Liver (tissue), 9 donors: ENCODE measurements around the gene DTNA. TPM values are rescaled to one million over a fixed set of nuclear protein-coding genes. Genes with fewer than 3 reads are reported as not detected.

Experiments used
- DNase-seq: peaks from one replicate; pipeline ENCODE4 v3.0.0-alpha.2; 2017; ENCODE audit warnings: low spot score
- H3K27ac ChIP-seq, 2 donors: one replicate each; pipeline ENCODE4 v1.7.0; 2013; ENCODE audit warnings: inconsistent platforms in 2 of 2, low read length in 2 of 2, control low read depth in 1 of 2, low read depth in 1 of 2, mild to moderate bottlenecking in 1 of 2
- H3K27me3 ChIP-seq, 4 donors: one replicate each; pipeline versions ENCODE4 v1.6.1 to v1.7.0; 2013; ENCODE audit warnings: low read length in 3 of 4, inconsistent platforms in 1 of 4, mild to moderate bottlenecking in 1 of 4, moderate library complexity in 1 of 4; ENCODE audit not compliant: control insufficient read depth in 4 of 4, insufficient read depth in 4 of 4
- H3K36me3 ChIP-seq, 4 donors: one replicate each; pipeline versions ENCODE4 v1.6.1 to v1.7.0; 2013; ENCODE audit warnings: low read length in 3 of 4, mild to moderate bottlenecking in 3 of 4, low read depth in 1 of 4, moderate library complexity in 1 of 4; ENCODE audit not compliant: control insufficient read depth in 4 of 4, insufficient read depth in 3 of 4
- H3K4me1 ChIP-seq, 4 donors: one replicate each; pipeline versions ENCODE4 v1.6.1 to v1.7.0; 2013; ENCODE audit warnings: low read length in 3 of 4, mild to moderate bottlenecking in 3 of 4, moderate library complexity in 1 of 4; ENCODE audit not compliant: control insufficient read depth in 4 of 4, insufficient read depth in 4 of 4
- H3K4me3 ChIP-seq, 3 donors: one replicate each; pipeline versions ENCODE4 v1.6.1 to v1.7.0; 2013; ENCODE audit warnings: low read length in 3 of 3, control low read depth in 1 of 3, low read depth in 1 of 3, mild to moderate bottlenecking in 1 of 3
- H3K9ac ChIP-seq, 2 donors: one replicate each; pipeline ENCODE4 v1.7.0; 2013; ENCODE audit warnings: low read length in 2 of 2, mild to moderate bottlenecking in 2 of 2, moderate library complexity in 2 of 2, control low read depth in 1 of 2, low read depth in 1 of 2
- H3K9me3 ChIP-seq, 4 donors: one replicate each; pipeline versions ENCODE4 v1.6.1 to v1.7.0; 2013; ENCODE audit warnings: low read length in 3 of 4; ENCODE audit not compliant: control insufficient read depth in 4 of 4
- CTCF ChIP-seq: fragments of 150-350 bp; IDR thresholded peaks from 2 replicates; pipeline ENCODE4 v1.5.1; 2017; ENCODE audit warnings: improper control_type of control experiment, low read depth, low read length; ENCODE audit not compliant: missing input control
- EGR1 ChIP-seq, 2 donors: IDR thresholded peaks; 2 replicates each; pipeline ENCODE4 v1.6.1; 2016 to 2018; ENCODE audit warnings: antibody characterized with exemption in 2 of 2, low read depth in 2 of 2
- FOXA1 ChIP-seq: IDR thresholded peaks from 2 replicates; pipeline ENCODE4 v1.6.1; 2016; ENCODE audit warnings: antibody characterized with exemption
- HNF4A ChIP-seq, 2 donors: conservative IDR thresholded peaks; 2 replicates each; pipeline ENCODE4 v1.6.1; 2016; ENCODE audit warnings: antibody characterized with exemption in 2 of 2, mild to moderate bottlenecking in 2 of 2
- HNF4G ChIP-seq: IDR thresholded peaks from 2 replicates; pipeline ENCODE4 v1.6.1; 2016; ENCODE audit warnings: antibody characterized with exemption
- JUND ChIP-seq, 2 donors: IDR thresholded peaks; 2 replicates each; pipeline ENCODE4 v1.6.1; 2016; ENCODE audit warnings: antibody characterized with exemption in 2 of 2
- NR2F2 ChIP-seq: IDR thresholded peaks from 2 replicates; pipeline ENCODE4 v1.6.1; 2016; ENCODE audit warnings: antibody characterized with exemption
- SP1 ChIP-seq: IDR thresholded peaks from 2 replicates; pipeline ENCODE4 v1.6.1; 2018; ENCODE audit warnings: antibody characterized with exemption, mild to moderate bottlenecking
- TAF1 ChIP-seq: conservative IDR thresholded peaks from 2 replicates; pipeline ENCODE4 v1.6.1; 2016; ENCODE audit warnings: antibody characterized with exemption, mild to moderate bottlenecking
- YY1 ChIP-seq: IDR thresholded peaks from 2 replicates; pipeline ENCODE4 v1.6.1; 2016; ENCODE audit warnings: antibody characterized with exemption, mild to moderate bottlenecking
- WGBS: extraction: QIAGEN DNeasy Blood & Tissue Kit; methylation state at CpG from one replicate; pipeline ENCODE4 v1.1.7; 2013; 5-methylcytosine and 5-hydroxymethylcytosine counted together
- polyA plus RNA-seq, 2 donors: library from polyadenylated mRNA; stranded (reverse) in 1 of 2; unstranded in 1 of 2; fragments of 200-250 nt in 1 of 2; fragments of >200 nt in 1 of 2; fragmentation: Nextera tagmentation in 1 of 2; extraction: Ambion mirVana in 1 of 2; gene quantifications; one replicate each; pipeline versions ENCODE4 v1.2.1 to v1.2.3, GENCODE V29; 2013 to 2015
- total RNA-seq, 2 donors: library from RNA; depleted of rRNA; stranded (reverse); fragments of >200 nt; gene quantifications; one replicate each; pipeline ENCODE4 v1.2.3, GENCODE V29; 2014
- TF ChIP-seq, protein P1 (sequence below): IDR thresholded peaks from 2 replicates; pipeline ENCODE4 v1.6.1; 2016; ENCODE audit warnings: antibody characterized with exemption
- TF ChIP-seq, protein P2 (sequence below): IDR thresholded peaks from 2 replicates; pipeline ENCODE4 v1.6.1; 2016; ENCODE audit warnings: antibody characterized with exemption
- TF ChIP-seq, protein P3 (sequence below): IDR thresholded peaks from 2 replicates; pipeline ENCODE4 v1.6.1; 2016; ENCODE audit warnings: antibody characterized with exemption, mild to moderate bottlenecking
- donor health status: healthy.
- donor health status: healthy.
- donor health status: healthy.
- donor health status: healthy.
- donor health status: healthy.

Gene DTNA
- total and polyA plus RNA-seq, 4 donors = 0.33 to 3.2 (median 1.4) TPM

- TF ChIP-seq, protein P1, sequence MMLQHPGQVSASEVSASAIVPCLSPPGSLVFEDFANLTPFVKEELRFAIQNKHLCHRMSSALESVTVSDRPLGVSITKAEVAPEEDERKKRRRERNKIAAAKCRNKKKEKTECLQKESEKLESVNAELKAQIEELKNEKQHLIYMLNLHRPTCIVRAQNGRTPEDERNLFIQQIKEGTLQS = no peak
- no peak for TF ChIP-seq YY1
- TF ChIP-seq TAF1 = no peak
- TF ChIP-seq CTCF = no peak
- no peak for TF ChIP-seq HNF4A (conservative IDR thresholded peaks at IDR 0.05)
- TF ChIP-seq SP1 = no peak
These were observed 44.2 kb downstream of the DTNA start (continued) for GRCh38 chr18:34754300-34754699.

DNA sequence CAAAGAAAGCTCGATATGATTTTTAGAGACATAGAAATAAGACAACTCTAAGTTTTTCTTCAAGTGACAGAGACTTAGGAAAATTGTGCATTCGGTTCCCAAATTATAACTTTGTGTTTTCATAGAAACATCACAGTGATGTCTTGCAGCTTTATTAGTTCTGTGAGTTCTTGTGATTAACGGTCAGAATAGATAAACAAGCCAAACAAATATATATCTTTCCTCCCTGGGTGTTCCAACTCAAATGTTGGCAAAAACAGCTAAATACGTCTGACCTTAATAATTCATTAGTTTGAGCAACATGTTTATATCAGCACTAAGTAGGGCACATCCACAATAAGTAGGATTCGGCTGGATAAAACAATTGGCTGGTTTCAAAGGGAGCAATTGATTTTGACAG lies 47.6 kb downstream of the DTNA start:
- no peak overlapping the region for H3K27ac ChIP-seq

More for the DNA sequence above, 47.6 kb downstream of the DTNA start:
- H3K27me3 ChIP-seq = no peaks in the 10 kb centered on the region
- no peak for TF ChIP-seq HNF4A (conservative IDR thresholded peaks at IDR 0.05)
- no peak for TF ChIP-seq JUND (IDR thresholded peaks at IDR 0.05)
- TF ChIP-seq SP1 = no peak
- TF ChIP-seq NR2F2 = no peak
- TF ChIP-seq, protein P2, sequence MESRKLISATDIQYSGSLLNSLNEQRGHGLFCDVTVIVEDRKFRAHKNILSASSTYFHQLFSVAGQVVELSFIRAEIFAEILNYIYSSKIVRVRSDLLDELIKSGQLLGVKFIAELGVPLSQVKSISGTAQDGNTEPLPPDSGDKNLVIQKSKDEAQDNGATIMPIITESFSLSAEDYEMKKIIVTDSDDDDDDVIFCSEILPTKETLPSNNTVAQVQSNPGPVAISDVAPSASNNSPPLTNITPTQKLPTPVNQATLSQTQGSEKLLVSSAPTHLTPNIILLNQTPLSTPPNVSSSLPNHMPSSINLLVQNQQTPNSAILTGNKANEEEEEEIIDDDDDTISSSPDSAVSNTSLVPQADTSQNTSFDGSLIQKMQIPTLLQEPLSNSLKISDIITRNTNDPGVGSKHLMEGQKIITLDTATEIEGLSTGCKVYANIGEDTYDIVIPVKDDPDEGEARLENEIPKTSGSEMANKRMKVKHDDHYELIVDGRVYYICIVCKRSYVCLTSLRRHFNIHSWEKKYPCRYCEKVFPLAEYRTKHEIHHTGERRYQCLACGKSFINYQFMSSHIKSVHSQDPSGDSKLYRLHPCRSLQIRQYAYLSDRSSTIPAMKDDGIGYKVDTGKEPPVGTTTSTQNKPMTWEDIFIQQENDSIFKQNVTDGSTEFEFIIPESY = no peak
- TF ChIP-seq, protein P3, sequence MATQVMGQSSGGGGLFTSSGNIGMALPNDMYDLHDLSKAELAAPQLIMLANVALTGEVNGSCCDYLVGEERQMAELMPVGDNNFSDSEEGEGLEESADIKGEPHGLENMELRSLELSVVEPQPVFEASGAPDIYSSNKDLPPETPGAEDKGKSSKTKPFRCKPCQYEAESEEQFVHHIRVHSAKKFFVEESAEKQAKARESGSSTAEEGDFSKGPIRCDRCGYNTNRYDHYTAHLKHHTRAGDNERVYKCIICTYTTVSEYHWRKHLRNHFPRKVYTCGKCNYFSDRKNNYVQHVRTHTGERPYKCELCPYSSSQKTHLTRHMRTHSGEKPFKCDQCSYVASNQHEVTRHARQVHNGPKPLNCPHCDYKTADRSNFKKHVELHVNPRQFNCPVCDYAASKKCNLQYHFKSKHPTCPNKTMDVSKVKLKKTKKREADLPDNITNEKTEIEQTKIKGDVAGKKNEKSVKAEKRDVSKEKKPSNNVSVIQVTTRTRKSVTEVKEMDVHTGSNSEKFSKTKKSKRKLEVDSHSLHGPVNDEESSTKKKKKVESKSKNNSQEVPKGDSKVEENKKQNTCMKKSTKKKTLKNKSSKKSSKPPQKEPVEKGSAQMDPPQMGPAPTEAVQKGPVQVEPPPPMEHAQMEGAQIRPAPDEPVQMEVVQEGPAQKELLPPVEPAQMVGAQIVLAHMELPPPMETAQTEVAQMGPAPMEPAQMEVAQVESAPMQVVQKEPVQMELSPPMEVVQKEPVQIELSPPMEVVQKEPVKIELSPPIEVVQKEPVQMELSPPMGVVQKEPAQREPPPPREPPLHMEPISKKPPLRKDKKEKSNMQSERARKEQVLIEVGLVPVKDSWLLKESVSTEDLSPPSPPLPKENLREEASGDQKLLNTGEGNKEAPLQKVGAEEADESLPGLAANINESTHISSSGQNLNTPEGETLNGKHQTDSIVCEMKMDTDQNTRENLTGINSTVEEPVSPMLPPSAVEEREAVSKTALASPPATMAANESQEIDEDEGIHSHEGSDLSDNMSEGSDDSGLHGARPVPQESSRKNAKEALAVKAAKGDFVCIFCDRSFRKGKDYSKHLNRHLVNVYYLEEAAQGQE = no peak
- TF ChIP-seq HNF4G = no peak
- no peak for TF ChIP-seq EGR1 (IDR thresholded peaks at IDR 0.05; ENCODE audit: low read depth in 2 of 2)
- TF ChIP-seq FOXA1 = no peak
- no peak overlapping the region for H3K9ac ChIP-seq
- no peak for DNase-seq
- WGBS = 78% methylated on average over 5 of the region's 5 CpGs
- H3K4me1 ChIP-seq = no peaks in the 10 kb centered on the region
- no peaks in the 10 kb centered on the region for H3K9me3 ChIP-seq
- no peaks in the 10 kb centered on the region for H3K36me3 ChIP-seq
- no peak overlapping the region for H3K4me3 ChIP-seq
